ENCODE measurements around the gene SRGAP2B.
"Not testable (repeated sequence)": the region's sequence is repeated elsewhere in the genome, so short reads cannot be mapped to it uniquely, and the experiment has no call there.

Gene SRGAP2B

GRCh38 chr1:144990611-144991010 is 104.5 kb downstream of the SRGAP2B start:
- DNase-seq, result not testable (repeated sequence)

GRCh38 chr1:144987131-144987530 is 108.0 kb downstream of the SRGAP2B start:
- not testable (repeated sequence) for DNase-seq

- DNase-seq, result not testable (repeated sequence)
These were observed 108.8 kb downstream of the SRGAP2B start for GRCh38 chr1:144986171-144986860.

GRCh38 chr1:144985550-144986170 is 109.5 kb downstream of the SRGAP2B start:
- not testable (repeated sequence) for DNase-seq

GRCh38 chr1:144982802-144983525 is 112.2 kb downstream of the SRGAP2B start:
- DNase-seq, result not testable (repeated sequence)

GRCh38 chr1:144981157-144981556 is 114.0 kb downstream of the SRGAP2B start:
- DNase-seq, result not testable (repeated sequence)

- DNase-seq, result not testable (repeated sequence)
These were observed 115.0 kb downstream of the SRGAP2B start for GRCh38 chr1:144979960-144980595.

- DNase-seq, result not testable (repeated sequence)
These were observed 117.3 kb downstream of the SRGAP2B start for GRCh38 chr1:144977856-144978255.

GRCh38 chr1:144971936-144972335 is 123.2 kb downstream of the SRGAP2B start:
- DNase-seq, result not testable (repeated sequence)

- not testable (repeated sequence) for DNase-seq
These were observed 128.6 kb downstream of the SRGAP2B start for GRCh38 chr1:144966488-144966887.

- not testable (repeated sequence) for DNase-seq
These were observed 130.4 kb downstream of the SRGAP2B start for GRCh38 chr1:144964765-144965164.

GRCh38 chr1:144964186-144964585 is 130.9 kb downstream of the SRGAP2B start:
- DNase-seq, result not testable (repeated sequence)

- DNase-seq, result not testable (repeated sequence)
These were observed 131.6 kb downstream of the SRGAP2B start for GRCh38 chr1:144963571-144963970.

GRCh38 chr1:144961604-144962583 is 133.2 kb downstream of the SRGAP2B start:
- DNase-seq, result not testable (repeated sequence)

- not testable (repeated sequence) for DNase-seq
These were observed 134.1 kb downstream of the SRGAP2B start for GRCh38 chr1:144960929-144961488.

- not testable (repeated sequence) for DNase-seq
These were observed 146.7 kb downstream of the SRGAP2B start for GRCh38 chr1:144948390-144948789.

GRCh38 chr1:144947495-144947894 is 147.6 kb downstream of the SRGAP2B start:
- DNase-seq, result not testable (repeated sequence)

GRCh38 chr1:144946525-144947480 is 148.3 kb downstream of the SRGAP2B start:
- not testable (repeated sequence) for DNase-seq

GRCh38 chr1:144941710-144942109 is 153.4 kb downstream of the SRGAP2B start:
- not testable (repeated sequence) for DNase-seq

GRCh38 chr1:144940054-144940453 is 155.1 kb downstream of the SRGAP2B start:
- not testable (repeated sequence) for DNase-seq
